Heart right ventricle (tissue), 16 donors: ENCODE data around the gene ZC3H13. TPM values are rescaled to one million over a fixed set of nuclear protein-coding genes. Genes with fewer than 3 reads are reported as not detected.

Source experiments
- ATAC-seq, 8 donors: fragments of 200-7000 bp; cut with Tn5 transposase; one replicate each; pipeline ENCODE4 v1.9.1; 2020; ENCODE audit warnings: mild to moderate bottlenecking in 8 of 8, moderate library complexity in 8 of 8, moderate number of reproducible peaks in 1 of 8
- DNase-seq, 2 donors: peaks; one replicate each; pipeline ENCODE4 v3.0.0-alpha.2; 2020
- H3K27ac ChIP-seq, 10 donors: fragments of 200-600 bp; sonication (generic) in 2 of 10; one replicate each; pipeline versions ENCODE4 v1.5.0 to v1.8.0; 2020 to 2022; ENCODE audit warnings: mild to moderate bottlenecking in 3 of 10
- H3K27me3 ChIP-seq, 7 donors: fragments of 200-600 bp; one replicate each; pipeline ENCODE4 v1.8.0; 2021 to 2022; ENCODE audit warnings: mild to moderate bottlenecking in 2 of 7
- H3K36me3 ChIP-seq, 9 donors: fragments of 200-600 bp; sonication (generic) in 1 of 9; one replicate each; pipeline versions ENCODE4 v1.5.0 to v1.8.0; 2020 to 2022; ENCODE audit warnings: mild to moderate bottlenecking in 2 of 9
- H3K4me1 ChIP-seq, 9 donors: fragments of 200-600 bp; sonication (generic) in 1 of 9; one replicate each; pipeline versions ENCODE4 v1.5.0 to v1.8.0; 2020 to 2022; ENCODE audit warnings: mild to moderate bottlenecking in 4 of 9
- H3K4me3 ChIP-seq, 10 donors: fragments of 200-600 bp; sonication (generic) in 2 of 10; one replicate each; pipeline versions ENCODE4 v1.5.0 to v1.8.0; 2020 to 2022; ENCODE audit warnings: mild to moderate bottlenecking in 7 of 10, moderate library complexity in 2 of 10
- H3K9me3 ChIP-seq, 11 donors: fragments of 200-600 bp in 10 of 11; sonication (generic) in 2 of 11; one replicate each; pipeline versions ENCODE4 v1.5.0 to v1.8.0; 2013 to 2022; ENCODE audit warnings: mild to moderate bottlenecking in 2 of 11, control low read depth in 1 of 11, moderate library complexity in 1 of 11
- CTCF ChIP-seq, 9 donors: fragments of 200-600 bp; sonication (generic) in 2 of 9; IDR thresholded peaks; one replicate each; pipeline versions ENCODE4 v1.5.0 to v1.8.0; 2021 to 2022; ENCODE audit warnings: antibody characterized with exemption in 9 of 9, mild to moderate bottlenecking in 5 of 9, moderate library complexity in 1 of 9
- WGBS, 2 donors: extraction: QIAGEN DNeasy Blood & Tissue Kit; methylation state at CpG; one replicate each; pipeline ENCODE4 v1.1.7; 2013; ENCODE audit warnings: inconsistent platforms in 1 of 2; 5-methylcytosine and 5-hydroxymethylcytosine counted together
- intact Hi-C, 10 donors: fragments of 100-400 bp; cut with DNase I; formaldehyde crosslinking; loops; one replicate each; pipeline versions ENCODE4 v1.11.1 to v1.14.2; 2022
- polyA plus RNA-seq, 2 donors: library from polyadenylated mRNA; stranded (reverse); fragments of 200-250 nt; gene quantifications; one replicate each; pipeline ENCODE4 v1.2.3, GENCODE V29; 2013
- total RNA-seq, 10 donors: library from RNA; stranded (reverse); fragmentation: NEBNext Ultra II Directional in 3 of 10; extraction: Animal tissue kit (Norgen Biotek cat#: 25700) in 3 of 10; gene quantifications; one replicate each; pipeline versions ENCODE4 v1.2.1 to v1.2.4, GENCODE V29; 2021 to 2023
- donor health status: Arrhythmogenic right ventricular cardiomyopathy.
- donor health status: ischemic (EF 13 %, LVEDD 7.1; RV severe dilation, severe dysfunction).
- donor health status: healthy with polysubstance abuse.
- donor health status: DM: no; HTN: yes; CAD: no.
- donor health status: DM: no; HTN: no; CAD: no.
- donor health status: ischemic (EF 25% LVEDD 6.9; RV normal size, moderate dysfunction).
- donor health status: ischemic (EF 25% LVEDD 5.7; RV mildly dilated, moderate dysfunction).
- donor health status: healthy.
- donor health status: DM: yes; HTN: yes; CAD: no.
- donor health status: Ischemic cardiomyopathy.
- donor health status: ischemic (EF 35%, LVEDD 5.7; RV mildly dilated, moderate dysfunction).
- donor health status: nonischemic (EF 11% LVEDD 7.7; RV severe dilation, severe dysfunction).
- donor health status: DM: yes; HTN: yes; CAD: no.
- donor health status: PGD.
- donor health status: ischemic (EF 29% LVEDD 5.4; RV normal size, mild dysfunction).
- donor health status: nonischemic (EF 23%, LVEDD 6.1; RV moderate dilation, normal function).

ZC3H13 gene
- total and polyA plus RNA-seq, 12 donors, result 6.7 to 50.1 (median 43.4) TPM

- Histone ChIP-seq H3K27ac (no peak overlapping the region), H3K36me3 (peaks cover 0 to 43% (median 0%) of the 10 kb centered on the region in 9 donors), H3K9me3 (no peaks in the 10 kb centered on the region), H3K4me1 (peaks cover 0 to 19% (median 10%) of the 10 kb centered on the region in 9 donors), H3K27me3 (no peaks in the 10 kb centered on the region), H3K4me3 (no peak overlapping the region)
- DNase-seq, result no peak
- intact Hi-C loops, result no loop called here
- ATAC-seq, result no peak
- WGBS, 2 donors, result 55 to 66% methylated on average over 2 of the region's 2 CpGs
- TF ChIP-seq CTCF (IDR thresholded peaks at IDR 0.05), result no peak
These were observed 7.1 kb downstream of the ZC3H13 start for GRCh38 chr13:46045424-46045823.

- intact Hi-C loops, result no loop called here
- ATAC-seq, result no peak
These were observed 8.9 kb downstream of the ZC3H13 start for GRCh38 chr13:46043647-46044046.

GRCh38 chr13:46041419-46041839, 11.1 kb downstream of the ZC3H13 start:
- intact Hi-C loops, result no loop called here
- no peak for DNase-seq
- no peaks in the 10 kb centered on the region for H3K9me3 ChIP-seq

More at GRCh38 chr13:46043647-46044046, 8.9 kb downstream of the ZC3H13 start:
- TF ChIP-seq CTCF (IDR thresholded peaks at IDR 0.05), result no peak
- Histone ChIP-seq H3K9me3 (no peaks in the 10 kb centered on the region), H3K4me3 (no peak overlapping the region), H3K27me3 (no peaks in the 10 kb centered on the region), H3K36me3 (peaks cover 0 to 61% (median 0%) of the 10 kb centered on the region in 9 donors), H3K27ac (no peak overlapping the region), H3K4me1 (peaks cover 0 to 10% (median 0%) of the 10 kb centered on the region in 9 donors)
- no peak for DNase-seq
- 94 to 97% methylated on average over 5 of the region's 5 CpGs for WGBS, 2 donors

GRCh38 chr13:46040763-46041162, 11.8 kb downstream of the ZC3H13 start:
- no peak overlapping the region for H3K4me3 ChIP-seq
- TF ChIP-seq CTCF (IDR thresholded peaks at IDR 0.05), result no peak
- ATAC-seq (no peak), DNase-seq (no peak)
- H3K27me3 ChIP-seq, result no peaks in the 10 kb centered on the region
- H3K4me1 ChIP-seq, result peaks cover 0 to 10% (median 0%) of the 10 kb centered on the region in 9 donors
- H3K36me3 ChIP-seq, result peaks cover 0 to 86% (median 0%) of the 10 kb centered on the region in 9 donors
- no peak overlapping the region for H3K27ac ChIP-seq
- intact Hi-C loops, result no loop called here
- 43 to 58% methylated on average over 2 of the region's 2 CpGs for whole genome bisulfite sequencing, 2 donors
- H3K9me3 ChIP-seq, result no peaks in the 10 kb centered on the region

More at GRCh38 chr13:46041419-46041839, 11.1 kb downstream of the ZC3H13 start:
- ATAC-seq, result no peak
- no peak for TF ChIP-seq CTCF (IDR thresholded peaks at IDR 0.05)
- H3K4me1 ChIP-seq, result peaks cover 0 to 10% (median 0%) of the 10 kb centered on the region in 9 donors
- peaks cover 0 to 80% (median 0%) of the 10 kb centered on the region in 9 donors for H3K36me3 ChIP-seq
- no peaks in the 10 kb centered on the region for H3K27me3 ChIP-seq
- no peak overlapping the region for H3K4me3 ChIP-seq
- WGBS, 2 donors, result 91 to 95% methylated on average over 4 of the region's 4 CpGs
- H3K27ac ChIP-seq, result no peak overlapping the region
